HG03439 (cell line): Measurements from ENCODE around the gene SERTM1.

Experiments used
- ATAC-seq: cut with Tn5 transposase; IDR thresholded peaks from one replicate; pipeline ENCODE4 v1.9.1; 2021; ENCODE audit warnings: mild to moderate bottlenecking, moderate library complexity; ENCODE audit not compliant: unreplicated experiment

Gene SERTM1

DNA sequence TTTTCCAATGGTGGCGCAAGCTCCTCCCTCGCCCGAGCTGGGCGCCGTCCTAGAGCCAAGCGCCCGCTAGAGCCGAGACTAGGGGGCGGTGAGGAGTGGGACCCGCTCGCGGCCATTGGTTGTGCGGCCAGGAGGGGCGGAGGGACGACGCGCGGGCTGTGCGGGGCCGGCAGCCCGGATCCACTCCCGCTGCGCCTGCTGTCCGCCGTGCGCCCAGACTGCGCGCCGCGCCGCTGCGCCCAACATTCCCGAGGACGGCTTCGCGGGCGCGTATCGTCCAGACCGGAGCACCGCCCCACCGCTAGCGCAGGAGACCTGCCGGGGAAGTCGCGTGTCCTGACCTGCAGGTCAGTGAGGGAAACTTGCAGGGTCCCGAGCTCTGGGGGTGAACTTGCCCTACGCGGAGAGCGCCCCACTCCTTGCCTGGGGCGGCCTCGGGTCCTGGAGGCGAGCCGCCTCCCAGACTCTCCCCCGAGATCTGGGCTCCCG is at the start of gene SERTM1:
Gene SERTM1, plus strand, starts transcription at position 183 of the 489 bp plus-strand sequence. CDS start 21,059 bp downstream, outside the sequence.
- ATAC-seq, result no peak

DNA sequence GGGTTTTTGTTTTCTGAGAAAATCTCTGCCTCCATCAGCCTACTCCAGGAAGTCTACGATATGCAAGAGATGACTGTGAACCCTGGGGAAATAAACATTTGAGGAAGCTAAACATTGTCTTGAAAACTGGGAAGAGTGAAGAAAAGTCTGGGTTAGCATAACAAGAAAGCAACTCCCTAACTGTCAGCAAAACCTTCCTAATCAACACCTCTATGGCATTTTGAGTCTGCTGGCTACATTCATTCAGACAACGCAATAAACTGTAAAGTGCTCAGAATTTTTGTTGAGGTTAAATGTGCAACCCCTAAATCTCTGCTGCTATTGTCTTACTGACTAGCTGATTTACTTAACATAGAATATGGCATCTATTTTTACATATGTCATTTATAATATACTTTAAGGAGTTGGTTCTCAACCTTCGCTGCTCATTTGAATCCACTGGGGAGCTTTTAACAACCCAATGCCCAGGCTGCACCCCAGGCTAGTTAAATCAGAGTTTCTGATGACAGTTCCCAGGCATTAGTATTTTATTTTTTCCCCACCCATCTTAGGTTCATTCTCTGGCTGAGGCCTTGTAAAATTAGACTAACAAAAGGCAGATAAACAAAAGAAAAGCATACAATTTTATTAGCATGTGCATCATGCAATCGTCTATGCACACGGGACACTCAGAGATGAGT is 45.3 kb upstream of the SERTM1 start:
- ATAC-seq, result no peak

DNA sequence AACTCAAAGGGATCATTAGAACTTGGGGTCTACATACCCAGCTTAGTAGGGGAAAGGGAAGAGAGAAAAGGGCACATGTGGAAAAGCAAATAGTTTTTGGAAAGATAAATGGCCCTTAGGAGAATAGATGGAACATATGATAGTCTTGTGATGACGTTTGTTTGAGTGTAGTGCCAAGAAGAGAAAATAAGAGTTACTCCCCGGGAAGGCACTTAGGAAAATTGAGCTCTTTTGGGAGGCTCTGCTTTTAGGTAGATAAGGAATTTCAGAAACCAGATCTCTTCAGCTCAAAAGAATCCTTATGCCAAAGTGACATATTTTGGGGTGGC is 44.8 kb upstream of the SERTM1 start:
- ATAC-seq, result no peak

DNA sequence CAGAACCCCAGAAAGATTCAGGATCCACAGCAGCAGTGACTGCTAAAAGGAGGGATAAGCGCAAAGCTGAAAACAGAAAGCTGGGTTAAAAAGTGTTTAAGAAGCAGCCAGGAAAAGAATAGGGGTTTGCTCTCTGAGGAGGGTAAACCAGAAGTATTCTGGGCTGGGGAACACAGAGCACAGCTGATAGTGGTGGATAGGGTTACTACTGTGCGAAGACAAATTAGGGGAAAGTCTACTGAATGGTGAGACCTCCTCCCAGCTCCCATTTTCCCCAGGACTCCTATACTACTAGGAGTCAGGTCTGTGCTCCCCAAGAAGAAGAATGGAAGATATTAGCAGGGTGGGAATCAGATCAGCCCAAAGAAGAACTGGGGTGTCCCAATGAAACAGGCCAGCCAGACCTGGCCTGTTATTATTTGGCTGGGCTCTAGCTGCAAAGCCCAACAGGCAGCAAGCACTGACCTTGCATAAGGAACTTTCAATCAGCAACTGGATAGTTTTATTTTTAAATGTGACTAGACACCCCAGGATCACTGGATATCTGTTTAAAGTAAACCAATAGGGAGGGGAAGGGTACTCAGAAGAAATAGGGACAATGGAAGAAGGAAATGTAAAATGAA is 43.5 kb upstream of the SERTM1 start:
- no peak for ATAC-seq

DNA sequence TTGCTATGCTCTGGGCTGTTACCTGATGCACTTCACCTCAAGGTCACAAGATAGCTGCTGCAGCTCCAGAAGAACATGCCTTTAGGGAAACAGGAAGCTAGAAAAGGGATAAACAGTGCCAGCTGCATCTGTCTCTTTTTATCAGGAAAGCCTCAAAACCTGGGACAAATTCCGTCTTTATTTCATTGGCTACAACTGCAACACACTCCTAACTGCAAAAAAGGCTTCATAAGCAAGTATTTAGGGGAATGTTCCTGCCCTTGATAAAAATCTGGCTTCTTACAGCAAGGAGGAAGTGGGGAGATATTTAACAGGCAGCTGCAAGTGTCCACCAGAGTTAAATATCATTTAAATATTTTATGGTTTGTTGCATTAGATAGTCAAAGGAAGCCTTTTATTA is 34.2 kb upstream of the SERTM1 start:
- ATAC-seq, result no peak

GRCh38 chr13:36650611-36651010 is 23.2 kb upstream of the SERTM1 start:
- ATAC-seq, result no peak

- no peak for ATAC-seq
Measured at GRCh38 chr13:36665630-36666029, 8.2 kb upstream of the SERTM1 start.

GRCh38 chr13:36666477-36667229 is 7.2 kb upstream of the SERTM1 start:
- ATAC-seq, result no peak

- no peak for ATAC-seq
Measured at GRCh38 chr13:36668316-36668715, 5.5 kb upstream of the SERTM1 start.

DNA sequence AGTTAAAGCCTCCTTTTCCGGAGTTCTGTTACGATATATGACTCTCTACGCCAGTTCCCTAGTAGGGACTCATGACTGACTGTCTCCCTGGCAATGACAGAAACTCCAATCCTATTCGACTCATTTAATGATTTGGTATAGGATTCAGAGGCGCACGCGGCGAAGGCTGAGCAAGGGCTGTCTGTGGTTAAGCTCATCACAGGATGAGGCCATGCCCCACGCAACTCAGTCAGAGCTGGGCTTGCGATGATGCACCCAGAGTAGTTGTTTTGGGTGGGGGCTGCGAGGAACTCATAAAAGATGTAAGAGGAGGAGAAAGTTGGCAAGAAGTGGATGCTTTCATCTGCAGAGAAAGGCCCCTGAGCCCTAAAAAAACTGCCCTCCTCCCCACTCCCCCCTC is 468 bp upstream of the SERTM1 start:
- ATAC-seq, result no peak

DNA sequence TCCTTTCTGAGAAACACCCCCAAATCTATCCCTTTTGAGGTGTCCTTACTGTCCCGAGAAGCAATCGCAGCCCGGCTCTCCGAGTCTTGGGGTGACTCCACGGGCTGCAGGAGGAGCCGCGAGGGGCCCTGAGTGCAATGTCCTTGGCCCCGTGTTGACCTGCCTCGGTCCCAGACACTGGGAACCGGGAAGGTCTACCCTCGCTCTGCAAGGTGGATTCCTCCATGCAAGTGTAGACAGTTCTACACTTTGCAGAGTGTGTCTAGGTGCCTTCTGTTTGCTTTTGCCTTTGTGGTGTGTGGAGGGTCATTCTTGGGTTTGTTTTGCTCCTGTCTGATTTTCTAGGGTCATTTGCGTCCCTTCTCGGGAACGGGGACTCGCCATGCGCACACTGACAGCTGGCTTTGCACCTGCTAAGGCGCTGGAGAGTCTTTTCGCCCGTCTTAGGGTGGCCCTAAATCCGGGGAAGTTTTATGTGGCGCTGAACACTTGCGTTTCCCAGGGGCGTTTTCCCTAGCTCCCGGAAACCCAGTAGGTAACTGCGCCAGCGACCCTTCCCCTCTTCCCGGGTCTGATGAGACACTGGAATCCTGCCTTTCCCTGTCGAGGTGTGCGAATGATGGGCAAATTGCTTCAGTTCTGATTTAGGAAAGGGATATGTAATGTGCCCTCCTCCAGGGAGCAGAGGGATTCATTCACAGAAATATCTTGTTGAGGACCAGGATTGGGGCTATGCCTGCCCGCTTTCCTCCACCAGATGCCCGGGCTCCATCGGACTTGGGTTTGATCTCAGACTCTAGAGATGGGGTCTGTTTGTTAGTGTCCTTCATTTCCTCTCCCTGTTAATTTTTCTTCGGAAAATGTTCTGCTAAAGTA is 755 bp downstream of the SERTM1 start:
- ATAC-seq, result no peak

GRCh38 chr13:36675213-36675536 is 1.4 kb downstream of the SERTM1 start:
- ATAC-seq, result no peak

DNA sequence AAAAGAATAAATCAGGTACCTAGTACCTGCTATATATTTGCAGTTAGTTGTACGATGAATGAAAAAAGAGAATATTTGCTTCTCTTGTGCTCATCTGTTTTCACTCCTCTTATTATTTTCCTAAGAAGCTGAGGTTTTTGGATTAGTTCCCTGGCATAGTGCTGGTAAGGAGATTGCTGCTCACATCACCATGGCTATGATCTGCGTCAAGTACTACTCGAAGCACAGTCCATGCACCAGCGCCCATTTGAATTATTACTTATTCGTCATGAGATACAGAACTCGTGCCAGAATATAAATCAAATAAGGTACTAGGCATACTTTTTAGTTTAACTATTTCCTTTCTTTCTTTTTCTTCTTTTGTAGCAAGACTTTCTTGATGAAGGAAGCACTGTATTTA is 7.1 kb downstream of the SERTM1 start:
- ATAC-seq, result no peak

- ATAC-seq, result no peak
Measured at GRCh38 chr13:36681894-36682624, 8.2 kb downstream of the SERTM1 start.

DNA sequence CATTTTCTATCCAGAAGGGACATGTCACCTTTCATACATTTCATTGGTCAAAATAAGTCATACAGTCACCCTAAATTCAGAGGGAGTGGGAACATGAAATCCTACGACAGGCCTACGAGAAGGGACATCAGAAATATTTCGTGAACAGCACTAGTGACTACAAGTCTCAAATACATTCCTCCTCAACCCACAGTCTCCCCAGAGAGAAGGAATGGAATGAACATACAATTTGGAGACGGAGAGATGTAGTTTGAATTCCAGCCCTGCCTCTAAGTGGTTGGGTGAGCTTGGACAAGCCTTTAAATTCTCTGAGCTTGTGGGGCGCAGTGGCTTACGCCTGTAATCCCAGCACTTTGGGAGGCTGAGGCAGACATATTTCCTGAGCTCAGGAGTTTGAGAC is 9.9 kb downstream of the SERTM1 start:
- no peak for ATAC-seq

- no peak for ATAC-seq
Measured at GRCh38 chr13:36685927-36686326, 12.1 kb downstream of the SERTM1 start.

- ATAC-seq, result no peak
Measured at GRCh38 chr13:36696410-36697010, 22.7 kb downstream of the SERTM1 start.

DNA sequence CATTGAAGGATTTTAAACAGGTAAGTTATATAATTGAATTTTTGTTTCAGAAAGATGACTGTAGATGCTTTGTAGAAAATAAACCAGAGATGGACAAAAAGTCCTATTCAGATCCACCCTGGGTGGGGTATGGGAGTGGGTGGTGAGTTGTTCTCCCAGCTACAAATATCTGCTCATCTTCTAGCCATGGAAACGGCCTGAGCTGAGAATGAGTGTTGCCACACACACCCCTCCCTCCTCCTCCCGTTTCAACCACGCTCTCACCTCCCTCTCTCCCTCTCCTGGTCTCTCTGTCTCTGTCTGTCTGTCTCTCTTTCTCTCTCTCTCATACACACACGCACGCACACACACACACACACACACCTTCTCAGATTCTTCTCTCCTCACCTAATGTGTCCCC is 26.4 kb downstream of the SERTM1 start:
- no peak for ATAC-seq

- no peak for ATAC-seq
Measured at GRCh38 chr13:36706755-36707154, 32.9 kb downstream of the SERTM1 start.
